ENCODE data around the gene KIF5C. TPM values are rescaled to one million over a fixed set of nuclear protein-coding genes. Genes with fewer than 3 reads are reported as not detected.

Gene KIF5C
- polyA plus RNA-seq, 1 donor (not counting 4 experiments of a cell fraction or from before 2014, with no cell fraction given): 0.03 TPM

DNA sequence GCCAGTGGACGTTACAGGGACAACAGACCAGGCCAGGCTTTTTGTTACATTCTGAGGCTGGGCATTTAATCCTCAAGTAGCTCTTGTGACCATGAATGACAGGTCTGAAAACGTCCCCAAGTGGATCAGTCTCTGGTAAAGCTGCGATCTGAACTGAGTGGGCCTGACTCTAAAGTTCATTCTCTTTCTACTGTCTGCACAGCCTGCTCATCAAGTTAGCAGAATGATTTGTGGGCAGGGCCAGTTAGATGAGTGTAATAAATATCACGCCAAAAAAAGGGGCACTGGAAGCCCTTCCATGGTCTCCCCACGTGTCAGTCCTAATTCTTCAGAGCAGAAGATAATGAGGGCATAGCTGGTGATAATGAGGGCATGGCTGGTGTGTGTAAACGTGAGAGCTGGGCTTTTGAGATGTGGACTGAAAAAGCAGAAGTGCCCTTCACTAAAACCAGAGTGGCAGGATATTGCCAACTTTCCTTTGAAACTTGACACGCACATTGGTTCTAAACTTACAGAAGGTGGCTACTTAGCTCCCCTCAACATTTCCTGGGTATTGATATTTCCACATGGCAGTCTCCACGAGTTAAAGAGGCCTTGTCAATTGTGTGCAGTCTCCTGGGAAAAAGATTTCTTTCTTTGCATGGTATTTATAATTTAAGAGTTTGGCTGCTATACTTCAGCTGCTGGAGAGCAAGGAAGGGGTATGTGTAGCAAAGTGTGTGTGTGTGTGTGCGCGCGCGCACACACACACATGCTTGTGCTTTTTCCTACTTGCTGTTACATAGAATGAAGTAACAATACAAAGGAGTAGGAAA is 90.8 kb downstream of the KIF5C start:
- DNase-seq (ENCODE audit: low read depth, low spot score): no peak
- no peak overlapping the region for H2AFZ ChIP-seq (ENCODE audit: control insufficient read depth, low read length)
- H3K36me3 ChIP-seq (ENCODE audit: control insufficient read depth in 2 of 2, extremely low read depth in 1 of 2, insufficient read depth in 2 of 2, low read length in 2 of 2): no peaks in the 10 kb centered on the region
- no peak overlapping the region for H3K27ac ChIP-seq (ENCODE audit: control insufficient read depth, insufficient read depth, low read length)
- H3K79me2 ChIP-seq (ENCODE audit: control insufficient read depth, insufficient read depth, low read length): no peaks in the 10 kb centered on the region
- H3K9ac ChIP-seq (ENCODE audit: control insufficient read depth, extremely low read depth, insufficient read depth, low read length): no peak overlapping the region
- H3K9me1 ChIP-seq (ENCODE audit: control insufficient read depth, extremely low read depth, insufficient read depth, low read length): no peaks in the 10 kb centered on the region
- H3K9me3 ChIP-seq (ENCODE audit: control insufficient read depth, low read depth, low read length): no peaks in the 10 kb centered on the region
- peaks cover 47% of the 10 kb centered on the region for H3K27me3 ChIP-seq (ENCODE audit: control insufficient read depth, extremely low read depth, insufficient read depth, low read length)
- H3K4me2 ChIP-seq (ENCODE audit: control insufficient read depth, extremely low read depth, insufficient read depth, low read depth, low read length): no peak overlapping the region
- TF ChIP-seq EZH2 (IDR thresholded peaks at IDR 0.05; ENCODE audit: low read length): no peak
- no peak for TF ChIP-seq CTCF (optimal IDR thresholded peaks at IDR 0.05 in 1 of 3, IDR thresholded peaks at IDR 0.05 in 1 of 3, conservative IDR thresholded peaks at IDR 0.05 in 1 of 3; ENCODE audit: extremely low read depth in 1 of 3, insufficient read depth in 2 of 3, low read length in 3 of 3)
- dilution Hi-C loops (cut with MboI; ENCODE audit: extremely low pct_ligation_motif_present, low sequenced_read_pairs): no loop called here
- H4K20me1 ChIP-seq (ENCODE audit: control insufficient read depth, extremely low read depth, insufficient read depth, low read length): no peaks in the 10 kb centered on the region
- no peak overlapping the region for H3K4me3 ChIP-seq (ENCODE audit: control insufficient read depth in 2 of 3, extremely low read depth in 1 of 3, insufficient read depth in 2 of 3, low read depth in 1 of 3, low read length in 3 of 3)
- H3K4me1 ChIP-seq (ENCODE audit: control insufficient read depth, extremely low read depth, insufficient read depth, low read length): no peaks in the 10 kb centered on the region
- FAIRE-seq: no peak

GRCh38 chr2:148966438-148966758 is 91.4 kb downstream of the KIF5C start:
- dilution Hi-C loops (cut with MboI; ENCODE audit: extremely low pct_ligation_motif_present, low sequenced_read_pairs): no loop called here
- Histone ChIP-seq H3K27me3 (ENCODE audit: control insufficient read depth, extremely low read depth, insufficient read depth, low read length) (peaks cover 42% of the 10 kb centered on the region), H2AFZ (ENCODE audit: control insufficient read depth, low read length) (no peak overlapping the region), H3K4me1 (ENCODE audit: control insufficient read depth, extremely low read depth, insufficient read depth, low read length) (no peaks in the 10 kb centered on the region), H3K27ac (ENCODE audit: control insufficient read depth, insufficient read depth, low read length) (no peak overlapping the region), H3K4me2 (ENCODE audit: control insufficient read depth, extremely low read depth, insufficient read depth, low read depth, low read length) (no peak overlapping the region), H3K4me3 (ENCODE audit: control insufficient read depth in 2 of 3, extremely low read depth in 1 of 3, insufficient read depth in 2 of 3, low read depth in 1 of 3, low read length in 3 of 3) (no peak overlapping the region), H3K36me3 (ENCODE audit: control insufficient read depth in 2 of 2, extremely low read depth in 1 of 2, insufficient read depth in 2 of 2, low read length in 2 of 2) (no peaks in the 10 kb centered on the region), H3K79me2 (ENCODE audit: control insufficient read depth, insufficient read depth, low read length) (no peaks in the 10 kb centered on the region), H4K20me1 (ENCODE audit: control insufficient read depth, extremely low read depth, insufficient read depth, low read length) (no peaks in the 10 kb centered on the region), H3K9me3 (ENCODE audit: control insufficient read depth, low read depth, low read length) (no peaks in the 10 kb centered on the region), H3K9me1 (ENCODE audit: control insufficient read depth, extremely low read depth, insufficient read depth, low read length) (no peaks in the 10 kb centered on the region), H3K9ac (ENCODE audit: control insufficient read depth, extremely low read depth, insufficient read depth, low read length) (no peak overlapping the region)
- no peak for TF ChIP-seq EZH2 (IDR thresholded peaks at IDR 0.05; ENCODE audit: low read length)
- no peak for TF ChIP-seq CTCF (optimal IDR thresholded peaks at IDR 0.05 in 1 of 3, IDR thresholded peaks at IDR 0.05 in 1 of 3, conservative IDR thresholded peaks at IDR 0.05 in 1 of 3; ENCODE audit: extremely low read depth in 1 of 3, insufficient read depth in 2 of 3, low read length in 3 of 3)
- DNase-seq (ENCODE audit: low read depth, low spot score): no peak
- FAIRE-seq: no peak
